Epithelial cell of proximal tubule (primary cell): ENCODE measurements around the gene OXTR. TPM values are rescaled to one million over a fixed set of nuclear protein-coding genes. Genes with fewer than 3 reads are reported as not detected.
A peak's percentile ranks its signal among the peaks of the same experiment; 100 is the strongest.

Experiments used
- DNase-seq: peaks from one replicate; pipeline ENCODE4 v3.0.0-alpha.2; 2011; ENCODE audit warnings: low read depth
- H3K4me3 ChIP-seq: 2 replicates; pipeline ENCODE4 v1.5.1; 2011; ENCODE audit warnings: low read depth, mild to moderate bottlenecking, low read length
- total RNA-seq: library from RNA; depleted of rRNA; stranded (reverse); fragments of >200 nt; gene quantifications from 2 replicates; pipeline ENCODE4 v1.2.3, GENCODE V29; 2015
- TF ChIP-seq, protein P1 (sequence below): conservative IDR thresholded peaks from 2 replicates; pipeline ENCODE4 v1.5.1; 2012; ENCODE audit warnings: low read depth, mild to moderate bottlenecking, low read length

Gene OXTR
- total RNA-seq, result 5.9 and 8.4 TPM in 2 replicates

GRCh38 chr3:8769088-8769822, at the start of gene OXTR:
OXTR (minus strand) TSS chr3:8769613; CDS start chr3:8768187, 1,426 bp downstream.
- peak within 1 kb of the TSS; percentile 57 for H3K4me3 ChIP-seq
- no peak for DNase-seq
- TF ChIP-seq, protein P1, sequence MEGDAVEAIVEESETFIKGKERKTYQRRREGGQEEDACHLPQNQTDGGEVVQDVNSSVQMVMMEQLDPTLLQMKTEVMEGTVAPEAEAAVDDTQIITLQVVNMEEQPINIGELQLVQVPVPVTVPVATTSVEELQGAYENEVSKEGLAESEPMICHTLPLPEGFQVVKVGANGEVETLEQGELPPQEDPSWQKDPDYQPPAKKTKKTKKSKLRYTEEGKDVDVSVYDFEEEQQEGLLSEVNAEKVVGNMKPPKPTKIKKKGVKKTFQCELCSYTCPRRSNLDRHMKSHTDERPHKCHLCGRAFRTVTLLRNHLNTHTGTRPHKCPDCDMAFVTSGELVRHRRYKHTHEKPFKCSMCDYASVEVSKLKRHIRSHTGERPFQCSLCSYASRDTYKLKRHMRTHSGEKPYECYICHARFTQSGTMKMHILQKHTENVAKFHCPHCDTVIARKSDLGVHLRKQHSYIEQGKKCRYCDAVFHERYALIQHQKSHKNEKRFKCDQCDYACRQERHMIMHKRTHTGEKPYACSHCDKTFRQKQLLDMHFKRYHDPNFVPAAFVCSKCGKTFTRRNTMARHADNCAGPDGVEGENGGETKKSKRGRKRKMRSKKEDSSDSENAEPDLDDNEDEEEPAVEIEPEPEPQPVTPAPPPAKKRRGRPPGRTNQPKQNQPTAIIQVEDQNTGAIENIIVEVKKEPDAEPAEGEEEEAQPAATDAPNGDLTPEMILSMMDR, result peak; percentile 95

- DNase-seq, result peak; percentile 49
- TF ChIP-seq, protein P1, result no peak
- no peak overlapping the region for H3K4me3 ChIP-seq
Measured at GRCh38 chr3:8817486-8817885, 48.1 kb upstream of the OXTR start.

- DNase-seq, result peak; percentile 40
- TF ChIP-seq, protein P1, result no peak
- H3K4me3 ChIP-seq, result no peak overlapping the region
Measured at GRCh38 chr3:8816106-8816505, 46.7 kb upstream of the OXTR start.

DNA sequence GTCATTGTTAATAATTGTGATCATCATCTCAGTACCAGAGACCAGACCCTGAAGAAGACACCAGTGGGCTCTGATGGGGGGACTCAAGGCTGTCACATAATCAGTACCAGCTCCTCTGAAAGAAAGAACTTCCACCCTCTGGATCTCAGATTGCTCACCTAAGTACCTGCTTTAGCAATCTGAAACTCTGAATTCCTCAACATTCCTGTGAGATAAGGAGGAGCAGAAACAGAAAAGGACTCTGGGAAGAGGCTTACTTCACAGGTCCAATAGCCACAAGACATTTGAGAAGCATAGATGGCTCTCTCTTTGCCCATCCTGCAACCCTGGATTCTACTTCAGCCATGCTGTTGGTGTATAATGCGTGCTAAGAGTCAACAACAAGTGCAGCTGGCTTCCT, 44.0 kb upstream of the OXTR start:
- no peak overlapping the region for H3K4me3 ChIP-seq
- DNase-seq, result no peak
- TF ChIP-seq, protein P1, result no peak

DNA sequence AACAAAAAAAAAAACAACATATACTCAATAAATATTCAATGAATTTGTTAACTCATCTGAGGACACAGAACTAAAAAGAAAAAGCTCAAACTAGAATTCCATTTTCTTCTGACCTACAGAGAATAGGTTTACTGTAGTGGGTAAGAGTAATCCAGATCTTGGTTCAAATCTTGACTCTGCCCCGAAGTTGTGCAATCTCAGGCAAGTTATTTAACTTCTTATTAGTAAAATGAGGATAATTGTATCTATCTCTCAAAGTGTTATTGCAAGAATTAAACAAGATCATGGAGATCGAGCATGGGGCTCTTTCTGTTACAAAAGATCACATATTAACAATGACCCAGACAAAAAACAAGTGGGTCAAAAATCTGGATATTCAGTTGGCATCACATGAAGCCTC, 41.1 kb upstream of the OXTR start:
- no peak for DNase-seq
- TF ChIP-seq, protein P1, result no peak
- H3K4me3 ChIP-seq, result no peak overlapping the region

DNA sequence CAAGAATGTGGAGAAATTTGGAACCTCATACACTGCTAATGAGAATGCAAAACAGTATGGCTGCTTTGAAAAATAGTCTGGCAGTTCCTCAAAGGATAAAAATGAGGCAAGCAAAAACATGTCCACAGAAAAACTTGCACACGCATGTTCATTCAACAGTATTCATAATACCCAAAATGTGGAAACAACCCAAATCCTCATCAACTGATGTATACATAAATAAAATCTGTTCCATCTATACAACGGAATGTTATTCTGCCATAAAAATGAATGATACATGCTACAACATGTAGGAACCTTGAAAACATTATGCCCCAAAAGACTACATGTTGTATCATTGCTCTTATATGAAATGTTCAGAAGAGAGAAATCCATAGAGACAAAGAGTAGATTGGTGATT, 36.4 kb upstream of the OXTR start:
- DNase-seq, result no peak
- TF ChIP-seq, protein P1, result no peak
- no peak overlapping the region for H3K4me3 ChIP-seq

DNA sequence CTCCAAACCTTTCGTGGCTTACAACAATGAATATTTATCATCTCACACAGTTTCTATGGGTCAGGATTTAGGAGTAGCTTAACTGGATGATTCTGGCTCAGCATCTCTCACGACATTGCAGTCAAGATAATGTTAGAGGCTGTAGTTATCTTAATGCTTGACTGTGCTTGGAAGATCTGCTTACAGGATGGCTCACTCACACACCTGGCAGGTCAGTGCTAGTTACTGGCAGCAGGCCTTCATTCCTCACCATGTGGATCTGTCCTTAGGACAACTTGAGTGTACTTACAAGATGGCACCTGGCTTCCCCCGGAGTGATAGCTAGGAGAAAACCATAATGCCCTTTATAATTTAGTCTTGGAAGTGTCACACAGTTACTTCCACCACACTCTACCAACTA, 32.8 kb upstream of the OXTR start:
- no peak overlapping the region for H3K4me3 ChIP-seq
- DNase-seq, result no peak
- TF ChIP-seq, protein P1, result no peak
